DMS53 treated with DMSO at 0.1 percent for 48 hours (cell line): ENCODE results near the gene CAMK1D.
A peak's percentile ranks its signal among the peaks of the same experiment; 100 is the strongest.
"Not testable (repeated sequence)": the region's sequence is repeated elsewhere in the genome, so short reads cannot be mapped to it uniquely, and the experiment has no call there.

Experiments
- DNase-seq: peaks from one replicate; lab custom pipeline; 2025; ENCODE audit not compliant: unreplicated experiment; lab: John Stamatoyannopoulos, UW

Gene CAMK1D

DNA sequence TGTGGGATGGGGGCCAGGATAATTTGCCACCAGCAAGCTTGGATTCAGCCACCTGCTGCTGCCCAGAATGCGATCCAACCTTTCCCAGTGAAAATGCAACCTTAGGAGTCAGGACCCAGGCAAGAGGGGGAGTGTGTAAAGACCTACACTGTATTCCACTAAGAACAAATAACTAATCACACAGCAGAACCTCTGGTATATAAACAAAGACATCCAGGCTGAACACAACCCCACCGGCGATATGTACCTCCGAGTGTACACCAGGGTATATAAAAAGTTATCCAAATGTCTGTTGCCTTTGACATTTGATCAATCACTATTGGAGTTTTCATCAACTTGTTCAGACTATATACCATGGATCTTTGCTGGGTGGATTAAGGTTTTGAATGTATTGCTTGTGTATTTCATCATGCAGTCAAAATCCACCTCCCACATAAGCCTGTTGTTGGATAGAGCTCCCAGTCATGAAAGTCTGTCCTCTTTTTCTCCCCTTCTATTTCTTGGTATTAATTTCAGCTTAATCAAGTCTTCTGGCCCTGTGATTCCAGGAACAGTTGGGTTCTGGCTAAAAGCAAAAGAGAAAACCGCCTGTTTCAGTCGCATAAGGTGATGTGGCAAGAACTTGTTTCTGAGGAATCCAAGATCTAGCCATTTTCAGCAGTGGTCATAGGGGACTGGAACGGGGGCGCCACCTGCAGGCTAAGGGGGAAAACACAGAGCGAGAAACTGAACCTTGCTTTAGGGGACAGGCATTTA lies 361.4 kb downstream of the CAMK1D start:
- DNase-seq, result peak; percentile 87

DNA sequence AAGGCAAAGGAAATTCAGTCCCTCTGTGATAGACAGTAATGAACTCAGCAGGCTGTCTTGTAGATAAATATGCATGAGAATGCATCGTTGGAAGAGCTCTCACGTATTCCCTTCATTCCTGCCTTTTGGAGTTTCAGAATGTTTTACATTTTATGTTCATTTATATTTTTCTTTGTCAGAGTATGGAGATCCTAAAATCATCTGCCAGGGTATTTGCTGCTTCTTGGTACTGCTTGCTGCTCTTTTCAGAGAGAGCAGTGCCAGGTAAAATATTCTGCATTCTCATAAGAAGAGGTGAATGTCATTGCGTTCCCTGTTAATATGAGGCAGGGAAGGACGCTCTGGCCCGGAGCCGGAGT lies 362.0 kb downstream of the CAMK1D start:
- DNase-seq, result no peak

DNA sequence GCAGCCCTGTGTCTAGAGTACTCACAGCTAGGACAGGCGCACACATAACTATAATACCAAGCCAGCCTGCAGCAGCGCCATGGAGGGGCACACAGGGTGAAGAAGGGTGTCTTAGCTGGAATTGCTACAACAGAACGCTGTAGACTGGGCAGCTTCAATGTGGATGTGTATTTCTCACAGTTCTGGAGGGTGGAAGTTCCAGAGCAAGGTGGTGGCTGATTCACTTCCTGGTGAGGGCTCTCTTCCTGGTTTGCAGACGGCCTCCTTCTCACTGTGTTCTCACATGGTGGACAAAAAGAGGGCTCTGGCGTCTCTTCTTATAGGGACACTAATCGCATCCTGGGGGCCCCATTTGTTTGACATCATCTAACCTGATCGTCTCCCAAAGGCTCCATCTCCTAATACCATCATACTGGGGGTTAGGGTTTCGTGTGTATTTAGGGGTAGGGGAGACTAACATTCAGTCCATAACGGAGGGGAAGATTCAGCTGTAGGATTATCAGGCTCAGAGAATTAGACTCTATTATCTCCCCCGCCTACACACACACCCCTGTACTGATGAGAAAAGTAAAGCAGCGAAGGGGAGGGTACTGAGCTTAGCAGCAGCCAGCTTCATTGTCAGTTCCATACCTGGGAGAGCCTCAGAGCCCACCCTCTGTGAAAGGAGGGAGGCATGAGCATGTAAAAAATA lies 363.1 kb downstream of the CAMK1D start:
- DNase-seq, result no peak

DNA sequence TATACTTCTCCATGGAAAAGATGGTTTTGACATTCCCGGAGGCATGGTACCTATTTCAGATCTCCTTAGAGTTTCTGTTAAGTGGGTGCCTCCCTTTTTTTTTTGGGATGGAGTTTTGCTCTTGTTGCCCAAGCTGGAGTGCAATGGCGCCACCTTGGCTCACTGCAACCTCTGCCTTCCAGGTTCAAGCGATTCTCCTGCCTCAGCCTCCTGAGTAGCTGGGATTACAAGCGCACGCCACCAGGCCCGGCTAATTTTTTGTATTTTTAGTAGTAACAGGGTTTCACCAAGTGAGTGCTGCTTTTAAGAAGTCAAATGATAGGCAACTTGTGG lies 363.6 kb downstream of the CAMK1D start:
- not testable (repeated sequence) for DNase-seq

DNA sequence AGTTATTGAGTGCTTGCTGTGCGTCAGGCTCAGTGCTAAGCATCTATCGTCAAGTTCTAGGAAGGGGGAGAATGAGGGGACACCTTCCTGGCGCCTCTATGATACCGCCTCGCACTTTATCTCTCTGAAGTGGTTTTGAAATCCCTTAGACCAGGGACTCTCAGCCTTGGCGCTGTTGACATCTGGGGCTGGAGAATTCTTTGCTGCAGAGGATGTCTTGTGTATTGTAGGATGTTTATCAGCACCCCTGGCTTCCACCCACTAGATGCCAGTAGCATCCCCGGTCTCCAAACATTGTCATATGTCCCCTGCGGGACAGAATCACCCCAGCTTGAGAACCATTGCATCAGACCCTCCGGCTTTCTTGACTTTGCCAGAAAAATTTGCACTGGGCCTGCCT lies 366.7 kb downstream of the CAMK1D start:
- DNase-seq, result no peak

DNA sequence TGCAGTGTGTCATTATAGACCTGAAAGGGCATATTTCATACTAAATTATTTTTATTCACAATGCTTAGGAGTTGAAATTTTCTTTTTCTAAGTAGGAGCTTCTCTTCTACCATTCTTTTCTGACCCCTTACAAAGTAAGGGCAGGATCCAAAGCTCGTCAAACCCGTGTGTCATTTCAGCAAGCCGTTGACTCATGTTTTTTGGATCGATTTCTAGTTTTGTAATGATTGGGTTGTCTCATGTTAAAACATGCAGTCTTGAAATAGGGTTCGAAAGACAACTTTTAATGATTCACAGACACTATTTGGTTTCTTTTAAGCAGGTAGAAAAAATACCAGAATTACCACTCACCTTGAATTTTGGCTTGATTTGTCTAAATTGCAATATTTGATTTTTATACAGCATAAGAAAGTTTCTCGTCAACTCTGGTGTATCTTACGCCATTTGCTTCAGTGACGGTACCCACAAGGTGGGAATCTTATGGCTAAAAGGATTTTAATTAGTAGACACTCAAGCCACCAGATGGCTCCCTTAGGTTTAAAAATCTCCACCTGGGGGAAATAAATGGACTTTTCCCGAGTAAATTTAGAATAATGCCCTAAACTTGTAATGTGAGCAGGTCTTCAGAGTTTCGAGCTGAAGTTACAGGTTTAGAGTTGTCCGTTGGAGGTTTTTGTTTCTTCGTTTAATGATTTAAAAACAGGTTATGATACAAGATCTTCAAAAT lies 368.8 kb downstream of the CAMK1D start:
- DNase-seq, result no peak

DNA sequence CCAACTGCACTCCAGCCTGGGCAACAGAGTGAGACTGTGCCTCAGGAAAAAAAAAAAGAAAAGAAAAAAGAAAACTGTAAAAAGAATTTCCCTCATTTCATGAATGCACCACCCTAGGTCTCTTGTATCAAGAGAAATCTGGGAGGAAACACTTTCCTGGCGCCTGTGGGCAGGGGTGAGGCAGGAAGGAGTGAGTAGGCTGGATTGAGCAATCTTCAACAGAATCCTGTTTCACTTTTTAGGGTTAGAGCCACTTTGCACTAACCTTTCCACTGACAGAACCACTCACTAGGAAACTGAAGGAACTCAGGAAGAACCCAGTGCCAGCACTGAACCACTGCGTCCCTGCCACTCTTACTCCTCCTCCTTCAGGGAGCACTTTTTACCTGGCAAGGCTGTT lies 370.0 kb downstream of the CAMK1D start:
- no peak for DNase-seq

DNA sequence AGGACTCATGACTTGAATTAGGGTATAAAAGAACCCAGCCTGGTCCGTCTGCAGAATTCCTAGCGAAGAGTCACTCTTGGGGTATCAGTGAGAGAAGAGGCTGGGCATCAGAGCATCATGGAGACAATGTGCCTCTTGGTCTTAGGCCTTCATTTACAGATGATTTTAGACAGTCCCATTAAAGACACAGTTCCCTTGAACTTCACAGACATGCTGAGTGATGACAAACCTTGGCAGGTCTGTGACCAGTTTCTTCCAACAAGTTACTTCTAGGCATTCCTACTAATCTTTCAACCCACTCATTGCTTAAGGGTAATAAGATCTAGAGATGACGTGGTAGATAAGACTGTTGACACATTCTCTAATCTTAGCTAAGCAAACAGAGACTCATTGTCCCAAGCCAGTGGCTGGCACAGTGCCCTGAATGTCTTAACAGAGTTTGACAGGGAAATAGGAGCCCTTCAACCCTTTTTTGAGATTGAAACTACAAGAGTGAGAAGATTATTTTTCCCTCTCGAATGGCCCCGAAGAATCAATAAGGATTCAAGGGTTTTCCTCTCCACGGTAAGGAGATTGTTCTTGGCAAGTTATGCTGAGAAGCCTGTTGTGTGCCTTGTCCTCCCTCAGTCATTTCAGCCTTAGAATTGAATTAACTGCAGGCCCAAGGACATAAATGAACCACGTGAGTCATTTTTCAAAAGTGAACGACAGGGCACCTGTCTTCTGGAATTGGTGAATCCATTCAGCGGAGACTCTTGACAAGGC lies 371.1 kb downstream of the CAMK1D start:
- peak; percentile 85 for DNase-seq

DNA sequence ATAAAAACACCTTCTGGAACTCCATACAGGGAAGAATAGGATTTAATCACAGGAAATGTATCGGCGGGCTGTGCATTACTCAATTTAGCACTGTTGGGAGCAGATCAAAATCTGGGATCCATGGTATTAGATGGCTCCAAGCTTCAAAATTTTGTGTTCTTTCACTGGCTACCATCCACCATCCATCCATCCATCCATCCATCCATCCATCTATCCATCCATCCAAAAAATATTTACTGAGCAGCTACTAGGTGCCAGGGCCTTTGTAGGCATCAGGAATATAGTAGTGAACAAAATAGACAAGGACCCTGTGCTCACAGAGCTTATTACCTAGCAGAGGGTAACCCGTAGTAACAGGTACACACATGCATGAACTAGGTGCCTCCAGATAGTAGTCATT lies 372.0 kb downstream of the CAMK1D start:
- no peak for DNase-seq

DNA sequence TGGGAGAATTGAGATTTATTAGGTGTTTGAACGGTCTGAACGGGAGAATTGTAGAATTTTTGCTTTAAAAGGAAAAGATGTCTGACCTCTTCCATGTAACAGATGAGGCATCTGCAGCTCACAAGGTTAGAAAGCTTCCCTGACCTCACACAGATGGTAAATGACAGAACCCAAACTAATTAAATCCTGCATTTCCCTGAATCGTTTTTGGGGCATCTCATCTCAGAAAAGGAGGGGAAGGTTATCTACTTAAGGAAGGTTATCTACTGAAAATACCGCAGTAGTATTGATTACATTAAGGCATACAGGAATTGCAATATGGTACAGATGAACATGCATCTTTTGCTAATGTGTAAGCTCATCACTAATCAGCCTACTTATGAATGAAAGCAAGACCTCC lies 373.9 kb downstream of the CAMK1D start:
- no peak for DNase-seq

DNA sequence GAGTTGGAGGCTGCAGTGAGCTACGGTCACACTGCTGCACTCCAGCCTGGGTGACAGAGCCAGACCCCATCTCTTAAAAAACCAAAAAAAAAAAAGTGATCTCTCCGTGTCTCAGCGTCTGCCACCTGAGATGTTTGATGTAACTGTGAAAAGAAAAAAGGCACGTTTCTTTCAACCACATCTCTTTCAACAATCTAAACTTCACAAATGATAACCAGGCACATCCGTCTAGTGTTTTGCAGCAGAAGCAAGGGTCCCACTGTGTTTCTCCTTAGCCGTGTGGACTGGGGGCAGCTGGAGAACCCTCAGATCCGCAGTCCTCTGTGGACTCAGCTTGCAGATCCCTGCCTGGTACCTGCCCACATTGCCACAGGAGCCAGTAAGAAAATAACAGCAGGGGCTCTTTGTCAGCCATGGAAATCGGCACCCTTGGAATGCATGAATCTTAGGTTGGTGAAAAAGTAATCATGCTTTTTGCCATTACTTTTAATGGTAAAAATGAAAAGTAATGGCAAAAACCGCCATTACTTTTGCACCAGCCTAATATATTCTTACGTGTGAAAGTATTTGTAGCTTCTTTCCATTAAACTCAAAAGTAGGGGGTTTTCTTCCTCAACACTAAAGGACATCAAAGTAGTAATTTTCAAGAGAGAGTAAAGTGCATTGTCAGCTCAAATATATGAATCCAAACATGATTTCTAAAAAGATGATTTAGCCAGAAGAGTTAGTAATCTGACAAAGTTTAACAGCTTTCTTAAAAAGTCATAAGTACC lies 375.6 kb downstream of the CAMK1D start:
- no peak for DNase-seq

DNA sequence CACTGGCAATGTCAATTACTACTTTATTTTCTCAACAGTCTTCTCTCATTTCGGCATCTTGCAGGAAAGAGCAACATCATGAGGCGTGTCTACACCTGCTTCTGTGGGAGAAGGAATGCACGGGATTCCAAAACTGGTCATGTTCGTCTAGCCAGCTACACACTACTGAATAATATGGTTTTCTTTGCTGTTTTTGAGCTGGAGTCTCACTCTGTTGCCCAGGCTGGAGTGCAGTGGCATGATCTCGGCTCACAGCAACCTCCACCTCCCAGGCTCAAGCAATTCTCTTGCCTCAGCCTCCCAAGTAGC lies 376.2 kb downstream of the CAMK1D start:
- DNase-seq, result not testable (repeated sequence)

DNA sequence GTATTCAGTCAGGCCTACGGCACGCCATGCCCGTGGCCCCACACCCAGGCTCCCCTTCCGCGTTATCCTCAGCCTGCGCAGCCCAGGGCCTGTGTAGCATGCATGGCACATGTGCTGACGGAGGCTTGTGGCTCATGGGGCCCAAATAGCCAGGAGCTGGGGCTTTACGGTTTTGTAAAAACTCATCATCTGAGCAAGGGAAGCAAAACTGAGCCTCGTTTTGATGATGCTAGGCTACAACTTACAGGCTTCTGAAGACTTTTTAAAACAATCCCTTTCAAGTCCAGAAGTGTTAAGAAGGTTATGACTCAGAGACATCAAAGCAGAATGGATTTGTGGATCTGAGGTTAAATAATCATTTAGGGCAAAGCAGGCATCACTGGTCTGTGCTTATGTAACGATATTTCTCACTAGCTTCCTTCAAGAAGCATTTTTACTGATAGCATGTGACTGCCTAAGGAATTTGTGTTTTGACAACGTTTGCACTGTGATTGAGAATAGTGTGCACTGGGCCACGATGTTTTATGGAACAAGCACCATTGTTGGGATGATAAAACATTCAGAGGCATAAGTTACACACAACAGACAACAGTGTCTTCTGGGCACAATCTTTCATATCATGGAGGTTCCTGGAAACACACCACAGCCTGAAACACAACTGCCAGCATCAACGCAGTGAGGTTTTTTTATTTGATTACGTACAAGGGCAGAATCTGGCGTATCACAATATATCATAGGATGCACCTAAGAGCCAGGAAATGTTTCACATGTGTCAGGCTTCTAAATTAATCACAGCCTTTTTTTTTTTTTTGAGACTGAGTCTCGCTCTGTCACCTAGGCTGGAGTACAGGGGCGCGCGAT lies 377.9 kb downstream of the CAMK1D start:
- no peak for DNase-seq

DNA sequence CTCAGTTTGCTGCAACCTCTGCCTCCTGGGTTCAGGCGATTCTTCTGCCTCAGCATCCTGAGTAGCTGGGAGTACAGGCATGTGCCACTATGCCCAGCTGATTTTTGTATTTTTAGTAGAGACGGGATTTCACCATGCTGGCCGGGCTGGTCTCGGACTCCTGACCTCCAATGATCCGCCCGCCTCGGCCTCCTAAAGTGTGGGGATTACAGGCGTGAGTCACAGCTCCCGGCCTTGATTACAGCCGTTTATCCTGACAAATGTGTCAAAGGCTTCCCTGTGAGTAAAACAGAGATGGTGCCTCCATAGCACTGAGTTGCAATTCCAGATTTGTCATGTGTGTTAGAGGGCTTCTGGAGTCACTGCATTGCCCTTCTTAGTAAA lies 378.5 kb downstream of the CAMK1D start:
- no peak for DNase-seq

DNA sequence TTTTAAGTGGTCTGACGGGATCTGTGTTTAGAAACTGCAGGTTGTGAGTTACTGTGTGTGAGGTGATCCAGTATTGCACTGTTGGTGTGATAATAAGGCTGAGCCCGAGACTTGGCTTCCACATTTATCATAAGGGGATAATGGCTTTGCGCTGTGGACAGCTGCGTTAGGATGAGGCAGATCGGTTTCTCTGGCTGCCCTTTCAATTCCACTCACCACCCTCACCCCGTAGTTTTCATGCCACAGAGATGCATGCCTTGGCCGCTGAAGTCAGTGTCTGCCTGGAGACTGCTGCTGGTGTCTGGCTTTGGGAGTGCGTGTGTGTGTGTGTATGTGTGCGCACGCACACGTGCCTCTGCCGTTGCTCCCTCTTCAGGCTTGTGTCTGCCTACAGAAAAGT lies 379.1 kb downstream of the CAMK1D start:
- no peak for DNase-seq

DNA sequence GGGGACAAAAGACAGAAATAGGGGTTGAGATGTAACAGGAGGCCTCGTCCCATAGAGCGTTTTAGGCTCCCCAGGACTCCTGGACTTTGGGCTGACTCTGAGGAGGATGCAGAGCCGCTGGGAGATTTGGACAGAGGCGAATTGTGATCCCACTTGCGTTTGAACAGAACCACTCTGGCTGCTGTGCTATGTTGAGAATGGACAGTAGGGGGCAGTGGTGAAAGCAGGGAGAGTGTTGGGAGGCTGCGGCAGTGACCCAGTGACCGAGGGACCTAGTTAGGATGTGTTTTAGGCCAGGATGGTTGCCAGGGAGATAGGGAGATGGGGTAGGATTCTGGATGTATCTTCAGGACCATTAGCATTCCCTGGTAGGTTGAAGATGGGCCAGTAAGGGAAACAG lies 380.5 kb downstream of the CAMK1D start:
- no peak for DNase-seq

DNA sequence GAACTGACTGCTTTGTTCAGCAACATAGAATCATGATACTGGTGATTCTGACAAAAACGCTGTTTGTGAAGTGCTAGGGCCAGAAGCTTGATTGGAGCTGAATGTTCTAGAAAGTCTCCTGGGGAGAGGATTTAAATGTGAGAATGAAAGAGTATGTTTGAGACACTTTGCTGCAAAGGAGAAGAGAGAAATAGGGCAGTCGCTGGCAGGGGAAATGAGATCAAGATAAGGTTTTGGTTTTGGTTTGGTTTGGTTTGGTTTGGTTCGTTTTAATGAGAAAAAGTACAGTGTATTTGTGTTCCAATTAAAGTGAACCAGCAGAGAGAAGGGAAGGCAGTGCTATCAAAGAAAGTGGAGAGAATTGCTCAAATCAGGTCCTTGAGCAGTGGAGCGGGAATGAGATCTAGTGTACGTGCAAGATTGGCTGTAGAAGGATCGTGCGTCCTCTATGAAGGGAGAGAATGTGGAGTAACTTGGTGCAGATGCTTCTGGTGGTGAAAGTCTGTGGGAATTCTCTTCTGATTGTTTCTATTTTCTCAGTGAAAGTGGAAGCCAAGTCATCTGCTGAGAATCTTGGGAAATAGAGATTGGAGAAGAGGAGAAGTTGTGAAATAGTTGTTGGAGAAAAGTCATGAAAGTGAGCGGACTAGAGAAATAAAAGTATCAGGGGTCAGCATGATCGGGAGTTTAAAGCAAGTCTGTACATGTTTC lies 381.6 kb downstream of the CAMK1D start:
- DNase-seq, result no peak

DNA sequence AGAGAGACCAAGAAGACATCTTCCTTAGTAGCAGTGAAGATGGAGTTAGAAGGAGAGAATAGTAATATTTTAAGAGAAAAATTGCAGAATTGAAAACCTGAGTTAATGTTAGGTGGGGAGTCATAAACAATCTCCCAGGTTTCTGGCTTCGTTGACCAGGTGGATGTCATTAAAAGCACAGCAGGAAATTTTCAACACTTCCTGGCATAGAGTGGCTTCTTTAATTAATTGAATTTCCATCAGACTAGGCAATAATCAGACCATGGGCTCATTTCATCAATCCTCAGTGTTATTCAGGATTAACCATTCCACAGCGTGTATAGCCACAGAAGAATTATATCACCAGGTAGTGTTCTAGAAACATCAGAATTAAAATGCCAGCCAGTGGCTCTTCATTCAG lies 383.9 kb downstream of the CAMK1D start:
- DNase-seq, result no peak

DNA sequence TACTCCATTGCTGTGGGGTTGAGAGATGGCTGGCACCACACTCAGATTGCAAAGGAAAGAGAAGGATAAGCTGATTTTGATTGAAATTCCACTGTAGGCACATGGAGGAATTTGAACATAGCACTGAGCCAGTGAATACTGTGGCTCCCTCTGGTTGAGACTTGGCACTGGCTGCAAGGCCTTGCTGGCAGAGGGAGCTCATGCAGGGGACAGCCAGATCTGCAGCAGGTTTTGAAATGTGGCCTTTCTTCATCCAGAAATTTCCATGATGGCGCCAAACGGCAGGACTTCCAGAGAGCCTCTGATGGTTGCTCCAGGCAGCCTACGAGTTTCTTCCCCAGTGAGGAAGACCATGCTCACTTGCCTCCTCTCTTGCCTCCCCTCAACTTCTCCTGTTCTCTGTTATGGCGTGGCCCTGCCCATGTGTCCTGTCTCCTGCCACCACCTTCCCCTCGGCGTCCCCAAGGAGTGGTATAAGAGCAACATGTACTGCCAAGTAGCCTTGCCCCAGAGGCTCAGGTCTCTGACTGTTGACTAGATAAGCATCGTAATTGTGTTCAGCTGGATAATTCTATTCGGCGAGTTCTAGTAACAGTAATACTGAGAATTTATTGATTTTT lies 386.6 kb downstream of the CAMK1D start:
- DNase-seq, result no peak
